NCI-H2171 treated with DMSO at 0.1 percent for 48 hours (cell line): Measurements from ENCODE around the gene CDK17.
"Not testable (repeated sequence)": the region's sequence is repeated elsewhere in the genome, so short reads cannot be mapped to it uniquely, and the experiment has no call there.

ENCODE experiments used
- DNase-seq: peaks from one replicate; lab custom pipeline; 2025; lab: John Stamatoyannopoulos, UW

Gene CDK17

GRCh38 chr12:96417688-96418087, 17.4 kb upstream of the CDK17 start:
- peak; percentile 29 for DNase-seq

- DNase-seq: no peak
Observed at GRCh38 chr12:96416033-96416799, 16.0 kb upstream of the CDK17 start.

- peak; percentile 98 for DNase-seq
Observed at GRCh38 chr12:96414637-96415036, 14.4 kb upstream of the CDK17 start.

GRCh38 chr12:96412431-96412830, 12.2 kb upstream of the CDK17 start:
- DNase-seq: no peak

GRCh38 chr12:96409731-96410130, 9.5 kb upstream of the CDK17 start:
- no peak for DNase-seq

- no peak for DNase-seq
Observed at GRCh38 chr12:96408993-96409392, 8.8 kb upstream of the CDK17 start.

GRCh38 chr12:96407429-96408097, 7.3 kb upstream of the CDK17 start:
- not testable (repeated sequence) for DNase-seq

- no peak for DNase-seq
Observed at GRCh38 chr12:96404696-96405095, 4.5 kb upstream of the CDK17 start.

GRCh38 chr12:96403870-96404269, 3.6 kb upstream of the CDK17 start:
- DNase-seq: no peak

GRCh38 chr12:96402522-96402921, 2.3 kb upstream of the CDK17 start:
- not testable (repeated sequence) for DNase-seq

GRCh38 chr12:96402061-96402460, 1.8 kb upstream of the CDK17 start:
- no peak for DNase-seq

GRCh38 chr12:96401076-96401871, 1.0 kb upstream of the CDK17 start:
- DNase-seq: peak; percentile 90

- DNase-seq: peak; percentile 69
Observed at GRCh38 chr12:96400631-96401075, 414 bp upstream of the CDK17 start.

- peak; percentile 69 for DNase-seq
Observed at GRCh38 chr12:96399120-96399918, 920 bp downstream of the CDK17 start.

GRCh38 chr12:96398424-96399119, 1.7 kb downstream of the CDK17 start:
- DNase-seq: no peak

- no peak for DNase-seq
Observed at GRCh38 chr12:96397756-96398423, 2.3 kb downstream of the CDK17 start.

- DNase-seq: no peak
Observed at GRCh38 chr12:96396914-96397313, 3.3 kb downstream of the CDK17 start.

- no peak for DNase-seq
Observed at GRCh38 chr12:96396209-96396608, 4.0 kb downstream of the CDK17 start.

GRCh38 chr12:96395236-96395635, 5.0 kb downstream of the CDK17 start:
- no peak for DNase-seq

- not testable (repeated sequence) for DNase-seq
Observed at GRCh38 chr12:96393229-96393628, 7.0 kb downstream of the CDK17 start.

- DNase-seq: no peak
Observed at GRCh38 chr12:96392397-96392796, 7.8 kb downstream of the CDK17 start.
